Suppressor macrophage (primary cell): ENCODE data around the gene NCOA1.
"Not testable (repeated sequence)": the region's sequence is repeated elsewhere in the genome, so short reads cannot be mapped to it uniquely, and the experiment has no call there.

Source experiments
- DNase-seq, 4 experiments: peaks; one replicate each; pipeline ENCODE4 v3.0.0-alpha.2; 2020 to 2022
- total RNA-seq, 17 experiments: gene quantifications; one replicate each; lab custom pipeline; 2026; ENCODE audit warnings: mixed read lengths in 6 of 17, inconsistent platforms in 3 of 17; lab: John Stamatoyannopoulos, UW

NCOA1 gene
- total RNA-seq: 45.8 to 106 (median 64.8) reads per million in 17 experiments

GRCh38 chr2:24490690-24491541 is at the start of gene NCOA1:
Gene NCOA1, plus strand, starts transcription at chr2:24491254. Its CDS starts 167,424 bp downstream, at chr2:24658678.
- peak; percentile 84 to 95 (median 92) for DNase-seq

DNA sequence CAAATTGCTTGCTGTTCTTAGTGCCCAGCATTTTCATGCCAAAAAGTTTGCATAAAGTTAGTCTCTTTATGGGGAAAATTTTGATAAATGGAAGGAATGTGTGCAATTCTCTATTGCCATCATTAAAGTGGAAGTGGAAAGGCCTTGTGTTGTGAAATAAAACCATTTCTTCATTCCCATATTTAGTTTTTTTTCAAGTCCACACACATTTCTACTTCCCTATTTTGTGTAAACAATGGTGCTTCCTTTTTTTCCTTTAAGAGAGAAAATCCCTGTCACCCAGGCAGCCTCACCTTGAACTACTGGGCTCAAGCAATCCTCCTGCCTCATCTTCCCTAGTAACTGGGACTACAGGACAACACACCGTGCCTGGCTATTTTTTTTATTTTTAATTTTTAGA is 42.3 kb upstream of the NCOA1 start:
- peak; percentile 54 to 90 (median 72) for DNase-seq

- DNase-seq: no peak
Measured at GRCh38 chr2:24449344-24449743, 41.7 kb upstream of the NCOA1 start.

- peak in 1 of 4 experiments; percentile 24 for DNase-seq
Measured at GRCh38 chr2:24451805-24452501, 39.1 kb upstream of the NCOA1 start.

GRCh38 chr2:24452502-24452885 is 38.6 kb upstream of the NCOA1 start:
- DNase-seq: peak in 1 of 4 experiments; percentile 55

DNA sequence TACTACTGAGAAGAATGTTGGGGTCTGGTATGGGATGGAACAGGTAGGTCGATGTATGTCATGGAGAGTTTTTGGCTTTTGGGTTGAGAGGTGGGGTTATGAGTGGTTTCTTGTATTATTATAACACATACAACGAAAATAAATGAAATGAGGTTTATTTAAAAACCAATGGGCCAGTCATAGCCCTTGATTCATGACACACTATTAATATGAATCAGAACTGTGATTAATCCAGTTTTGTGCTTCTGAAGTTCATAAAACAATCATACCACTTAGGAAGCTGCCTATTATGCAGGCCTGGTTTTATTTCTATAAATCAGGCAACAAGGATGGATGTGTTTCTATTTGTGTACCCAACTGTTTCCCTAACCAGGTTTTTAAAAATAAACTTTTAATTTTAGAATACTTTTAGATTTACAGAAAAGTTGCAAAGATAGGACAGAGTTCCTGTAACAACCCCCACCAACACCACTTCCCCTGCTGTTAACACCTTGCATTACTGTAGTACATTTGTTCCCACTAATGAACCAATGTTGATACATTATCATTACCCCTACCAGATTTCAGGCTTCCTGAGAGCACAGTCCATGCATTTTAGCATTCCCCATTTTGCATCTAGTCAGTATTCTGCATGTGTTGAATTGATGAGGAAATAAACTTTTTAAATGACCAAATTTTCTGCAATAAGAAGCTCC is 37.5 kb upstream of the NCOA1 start:
- DNase-seq: no peak

GRCh38 chr2:24454294-24454693 is 36.8 kb upstream of the NCOA1 start:
- no peak for DNase-seq

GRCh38 chr2:24456599-24457556 is 34.2 kb upstream of the NCOA1 start:
- peak; percentile 55 to 72 (median 70) for DNase-seq

- no peak for DNase-seq
Measured at GRCh38 chr2:24457696-24458386, 33.2 kb upstream of the NCOA1 start.

DNA sequence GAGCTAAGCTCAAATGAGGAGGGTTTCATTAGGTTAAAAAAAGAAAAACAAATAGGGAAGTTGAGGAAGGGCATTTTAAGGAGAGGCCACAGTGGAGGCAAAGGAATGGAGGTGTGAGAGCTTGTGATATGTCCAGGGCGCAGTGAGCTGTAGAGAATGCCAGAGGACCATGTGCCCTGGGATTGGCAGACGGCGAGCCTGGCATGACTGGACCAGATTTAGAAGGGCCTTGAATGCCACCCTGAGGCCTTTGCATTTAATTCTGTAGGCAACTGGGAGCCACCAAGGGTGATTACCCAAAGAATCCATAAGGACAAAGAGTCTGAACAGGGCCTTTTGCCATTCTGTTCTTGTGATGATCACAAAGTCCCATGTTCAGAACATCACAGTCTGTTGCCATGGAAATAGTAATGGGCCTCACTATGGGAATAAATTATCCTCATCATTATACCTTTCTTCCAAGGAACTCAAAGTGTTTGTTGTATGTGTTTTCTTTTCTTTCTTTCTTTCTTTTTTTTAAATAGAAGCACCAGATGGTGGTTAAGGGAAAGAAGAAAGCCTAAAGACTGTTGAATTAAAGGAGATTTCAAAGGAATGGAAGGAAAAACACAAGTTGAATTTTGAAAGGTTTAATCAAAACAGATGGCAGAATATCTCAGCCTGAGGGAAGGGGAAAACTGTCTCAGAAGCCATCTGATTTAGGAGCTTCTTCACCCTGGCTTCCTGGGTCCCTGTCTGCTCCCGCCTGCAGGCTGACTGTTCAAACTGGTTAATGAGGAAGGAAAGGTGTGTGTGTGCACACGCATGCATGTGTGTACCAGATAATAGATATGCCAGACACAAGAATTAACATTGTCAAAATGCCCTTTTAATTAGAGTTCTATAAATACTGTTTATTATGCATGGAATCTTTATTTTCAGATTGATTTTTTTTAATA is 31.6 kb upstream of the NCOA1 start:
- no peak for DNase-seq

DNA sequence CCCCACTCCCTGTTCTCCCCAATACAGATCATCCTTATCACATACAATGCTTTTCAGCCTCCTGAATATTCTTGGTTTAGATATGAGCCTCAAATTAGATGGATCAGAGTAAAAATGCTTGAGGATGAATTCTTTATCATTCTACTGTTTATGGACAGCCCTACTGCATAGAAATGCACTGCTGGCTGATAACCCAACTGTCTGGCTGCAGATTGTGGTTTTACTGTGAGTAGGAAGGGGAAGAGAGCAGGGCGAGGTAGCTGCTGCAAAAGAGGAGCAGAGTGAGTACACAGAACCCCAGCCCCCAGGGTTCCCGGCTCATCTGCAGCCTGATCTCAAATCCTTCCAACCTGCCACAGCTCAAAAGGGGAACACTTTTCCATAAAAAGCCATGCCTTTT is 29.4 kb upstream of the NCOA1 start:
- DNase-seq: peak in 3 of 4 experiments; percentile 41 to 51 (median 47)

- no peak for DNase-seq
Measured at GRCh38 chr2:24463271-24463670, 27.8 kb upstream of the NCOA1 start.

- no peak for DNase-seq
Measured at GRCh38 chr2:24466871-24467870, 23.9 kb upstream of the NCOA1 start.

GRCh38 chr2:24468453-24468852 is 22.6 kb upstream of the NCOA1 start:
- DNase-seq: not testable (repeated sequence)

DNA sequence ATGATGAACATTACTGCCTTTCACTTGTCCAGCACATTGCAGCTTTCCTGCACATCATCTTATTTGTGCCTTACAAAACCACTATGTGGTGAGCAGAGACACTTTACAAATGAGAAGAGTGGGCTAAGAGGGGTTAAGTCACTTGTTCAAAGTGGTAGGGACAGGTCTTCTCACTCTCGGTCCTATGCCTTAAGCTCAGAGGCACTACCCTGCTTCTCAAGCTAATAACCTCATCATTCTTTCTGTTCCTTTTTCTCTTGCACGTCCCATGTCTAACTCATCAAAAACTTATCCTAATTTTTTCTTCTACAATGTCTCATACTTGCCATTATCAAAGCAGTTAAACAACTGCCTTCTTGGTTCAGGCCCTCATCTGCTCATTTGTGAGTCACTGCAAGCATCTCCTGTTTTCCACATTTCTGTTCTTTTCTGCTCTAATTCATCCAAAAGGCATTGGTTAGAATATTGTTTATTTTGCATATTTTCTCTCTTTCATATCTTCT is 21.9 kb upstream of the NCOA1 start:
- peak in 2 of 4 experiments; percentile 28 to 38 for DNase-seq

- peak in 2 of 4 experiments; percentile 22 to 33 for DNase-seq
Measured at GRCh38 chr2:24471662-24472061, 19.4 kb upstream of the NCOA1 start.

DNA sequence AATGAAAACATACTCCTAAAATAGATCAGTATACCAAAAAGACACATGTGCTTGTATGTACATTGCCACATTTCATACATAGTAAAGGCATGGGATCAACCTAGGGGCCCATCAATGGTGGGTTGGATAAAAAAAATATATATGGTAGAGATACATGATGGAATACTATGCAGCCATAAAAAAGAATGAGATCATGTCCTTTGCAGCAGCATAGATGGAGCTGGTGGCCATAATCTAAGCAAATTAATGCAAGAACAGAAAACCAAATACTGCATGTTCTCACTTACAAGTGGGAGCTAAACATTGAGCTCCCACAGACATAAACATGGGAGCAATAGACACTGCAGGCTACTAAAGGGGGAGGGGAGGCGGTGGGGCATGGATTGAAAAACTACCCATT is 18.6 kb upstream of the NCOA1 start:
- no peak for DNase-seq

GRCh38 chr2:24473626-24474025 is 17.4 kb upstream of the NCOA1 start:
- DNase-seq: peak in 2 of 4 experiments; percentile 49 to 53
